Smooth muscle cell of the umbilical artery (primary cell): Measurements from ENCODE around the gene KRT78. TPM values are rescaled to one million over a fixed set of nuclear protein-coding genes. Genes with fewer than 3 reads are reported as not detected.

ENCODE experiments used
- total RNA-seq: library from RNA; depleted of rRNA; stranded (reverse); fragments of >200 nt; gene quantifications from 2 replicates; pipeline ENCODE4 v1.2.3, GENCODE V29; 2014

The KRT78 gene, protein sequence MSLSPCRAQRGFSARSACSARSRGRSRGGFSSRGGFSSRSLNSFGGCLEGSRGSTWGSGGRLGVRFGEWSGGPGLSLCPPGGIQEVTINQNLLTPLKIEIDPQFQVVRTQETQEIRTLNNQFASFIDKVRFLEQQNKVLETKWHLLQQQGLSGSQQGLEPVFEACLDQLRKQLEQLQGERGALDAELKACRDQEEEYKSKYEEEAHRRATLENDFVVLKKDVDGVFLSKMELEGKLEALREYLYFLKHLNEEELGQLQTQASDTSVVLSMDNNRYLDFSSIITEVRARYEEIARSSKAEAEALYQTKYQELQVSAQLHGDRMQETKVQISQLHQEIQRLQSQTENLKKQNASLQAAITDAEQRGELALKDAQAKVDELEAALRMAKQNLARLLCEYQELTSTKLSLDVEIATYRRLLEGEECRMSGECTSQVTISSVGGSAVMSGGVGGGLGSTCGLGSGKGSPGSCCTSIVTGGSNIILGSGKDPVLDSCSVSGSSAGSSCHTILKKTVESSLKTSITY
- total RNA-seq: not detected in 2 replicates

DNA sequence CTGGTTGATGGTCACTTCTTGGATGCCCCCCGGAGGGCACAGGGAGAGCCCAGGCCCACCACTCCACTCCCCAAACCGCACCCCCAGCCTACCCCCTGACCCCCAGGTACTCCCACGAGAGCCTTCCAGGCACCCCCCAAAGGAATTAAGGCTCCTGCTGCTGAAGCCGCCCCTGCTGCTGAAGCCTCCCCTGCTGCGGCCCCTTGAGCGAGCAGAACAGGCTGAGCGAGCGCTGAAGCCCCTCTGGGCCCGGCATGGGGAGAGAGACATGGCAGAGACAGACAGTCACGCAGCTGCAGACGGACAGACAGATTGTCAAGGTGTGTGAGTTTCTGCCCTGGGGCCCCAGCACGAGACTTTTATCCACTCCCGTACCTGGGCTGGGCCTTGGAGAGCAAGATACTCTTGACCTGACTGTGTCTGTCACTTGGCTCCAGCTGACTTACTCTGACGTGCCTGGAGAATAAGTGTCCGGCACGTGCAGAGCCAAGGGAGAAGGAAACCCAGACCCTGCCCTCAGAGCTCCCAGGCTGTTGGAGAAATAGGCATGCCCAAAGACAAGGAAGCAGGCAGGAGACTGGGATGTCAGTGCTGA, at the start of gene KRT78:
KRT78 (minus strand) TSS at position 334 of the 595 bp plus-strand sequence; CDS start at position 270, 64 bp downstream.

DNA sequence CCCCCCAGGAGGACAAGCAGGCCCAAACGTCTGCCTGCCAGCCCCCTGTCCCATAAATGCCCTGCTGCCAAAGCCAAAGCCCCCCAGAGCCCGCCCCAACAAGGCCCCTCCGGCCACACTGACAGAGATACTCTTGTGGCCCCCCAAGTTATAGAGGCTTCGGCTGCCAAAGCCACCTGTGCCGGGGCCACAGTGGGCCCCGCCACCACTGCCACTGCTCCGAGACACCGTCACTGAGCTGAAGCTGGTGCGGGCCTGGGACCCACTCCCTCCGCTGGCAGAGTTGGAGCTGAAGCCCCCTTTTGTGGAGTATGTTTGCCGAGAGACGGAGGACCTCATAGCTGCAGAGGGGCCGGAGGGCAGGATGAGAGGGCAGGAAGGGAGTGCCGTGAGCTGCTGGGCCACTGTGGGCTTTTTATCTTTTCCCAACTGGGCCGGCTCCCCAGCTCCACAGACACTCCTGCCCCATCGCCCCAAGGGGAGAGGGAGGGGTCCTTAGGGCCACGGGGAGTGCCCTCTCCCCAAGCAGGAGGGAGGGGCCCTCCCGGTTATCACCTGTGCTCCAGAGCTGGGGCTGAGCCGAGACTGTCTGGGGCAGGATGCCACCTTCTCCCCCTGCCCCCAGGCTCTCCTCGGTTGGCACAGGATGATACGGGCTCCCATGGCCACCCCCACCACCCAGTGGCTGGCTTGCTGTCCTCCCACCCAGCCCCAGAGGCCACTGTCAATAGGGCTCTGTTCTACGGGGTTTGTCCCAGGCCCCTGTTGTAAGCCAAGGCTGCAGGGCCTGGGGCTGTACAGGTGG, 14.7 kb downstream of the KRT78 start, which contains the start of gene KRT79:
KRT79 (minus strand) TSS at position 390 of the 805 bp plus-strand sequence; CDS start at position 339, 51 bp downstream.

DNA sequence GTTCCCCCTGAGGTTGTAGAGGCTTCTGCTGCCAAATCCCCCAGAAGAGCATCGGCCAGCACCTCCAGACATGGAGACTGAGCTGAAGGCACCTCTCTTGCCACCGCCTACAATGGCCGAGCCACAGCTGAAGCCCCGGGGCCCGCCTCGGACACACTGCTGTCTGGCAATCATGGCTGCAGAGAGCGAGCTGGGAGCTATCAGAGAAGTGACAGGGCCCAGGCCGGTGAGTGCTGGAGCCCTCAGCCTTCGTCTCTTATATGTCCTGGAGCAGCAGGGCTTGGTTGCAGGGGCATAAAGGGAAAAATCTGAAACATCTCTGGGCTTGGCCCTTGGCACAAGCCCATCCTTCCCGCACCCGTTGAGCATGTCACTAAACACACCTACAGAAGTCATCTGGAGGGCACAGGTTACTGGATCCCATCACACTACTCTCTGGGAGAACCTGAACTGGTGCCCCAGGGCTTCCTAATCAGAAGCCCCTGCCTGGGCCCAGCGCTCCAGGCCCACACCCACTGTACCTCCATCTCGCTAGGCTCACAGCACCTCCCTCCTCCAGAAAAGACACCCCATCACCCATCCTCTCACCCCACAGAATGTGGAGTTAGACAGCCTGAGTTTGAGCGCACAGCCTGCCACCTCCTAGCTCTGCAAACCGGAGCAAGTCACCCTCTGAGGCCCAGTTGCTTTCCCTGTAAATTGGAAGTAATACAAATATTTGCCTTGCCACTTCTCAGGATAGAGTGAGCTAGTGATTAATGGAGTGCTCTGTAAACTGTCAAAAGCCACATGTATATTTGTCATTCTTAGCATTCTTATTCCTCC, 34.7 kb downstream of the KRT78 start, which contains the start of gene KRT4:
KRT4 (minus strand) TSS at position 232 of the 825 bp plus-strand sequence; CDS start at position 174, 58 bp downstream.

DNA sequence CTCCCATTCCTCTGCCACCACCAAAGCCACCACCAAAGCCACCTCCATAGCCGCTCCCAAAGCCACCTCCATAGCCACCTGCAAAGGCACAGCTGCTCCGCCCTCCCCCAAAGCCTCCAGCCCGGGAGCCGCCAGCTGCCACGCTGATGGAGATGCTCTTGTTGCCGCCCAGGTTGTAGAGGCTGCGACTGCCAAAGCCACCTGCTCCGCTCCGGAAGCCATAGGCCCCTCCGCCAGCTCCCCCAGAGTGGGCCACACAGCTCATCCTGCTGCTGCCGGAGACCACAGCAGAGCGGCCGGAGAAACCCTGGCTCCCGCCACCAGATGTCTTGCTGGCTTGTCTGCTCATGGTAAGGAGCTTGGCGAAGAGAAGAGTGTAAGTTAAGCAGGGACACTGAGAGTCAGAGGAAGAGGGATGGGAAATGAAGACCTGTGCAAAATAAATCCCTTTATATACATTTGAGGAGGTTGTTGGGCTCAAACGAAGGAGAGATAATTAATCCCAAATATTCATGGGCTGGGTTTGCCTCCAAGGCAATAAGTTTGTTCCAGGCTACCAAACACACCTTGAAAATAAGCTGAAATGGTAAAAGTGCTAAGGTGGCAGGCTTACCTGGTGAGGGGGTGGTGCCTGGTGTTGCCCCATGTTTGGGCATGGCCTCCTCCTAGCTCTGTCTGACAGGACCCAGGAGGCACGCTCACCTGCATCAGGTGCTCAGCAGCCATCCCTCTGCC, 52.9 kb downstream of the KRT78 start, which contains the start of gene KRT3:
KRT3 (minus strand) TSS at position 424 of the 735 bp plus-strand sequence; CDS start at position 349, 75 bp downstream.

Other genes with a start within 250 kb of the KRT78 start
- gene KRT72, start 247.5 kb downstream of the KRT78 start, total RNA-seq: not detected in 2 replicates
- not detected in 2 replicates for gene KRT73, start 230.4 kb downstream of the KRT78 start, total RNA-seq
- not detected in 2 replicates for gene KRT2, start 196.8 kb downstream of the KRT78 start, total RNA-seq
- gene KRT1, start 168.6 kb downstream of the KRT78 start, total RNA-seq: not detected in 2 replicates
- not detected in 2 replicates for gene KRT77, start 145.5 kb downstream of the KRT78 start, total RNA-seq
- gene KRT76, start 71.6 kb downstream of the KRT78 start, total RNA-seq: not detected in 2 replicates
- not detected in 2 replicates for gene KRT3, start 52.9 kb downstream of the KRT78 start, total RNA-seq
- not detected in 2 replicates for gene KRT4, start 34.9 kb downstream of the KRT78 start, total RNA-seq
- not detected in 2 replicates for gene KRT79, start 14.7 kb downstream of the KRT78 start, total RNA-seq
- gene KRT8, start 56.1 kb upstream of the KRT78 start, total RNA-seq: 226 and 547 TPM in 2 replicates
- gene KRT18, start 100.1 kb upstream of the KRT78 start, total RNA-seq: 325 and 738 TPM in 2 replicates
- 1,104 and 1,171 TPM in 2 replicates for gene EIF4B, start 157.5 kb upstream of the KRT78 start, total RNA-seq
- 6.9 and 7.4 TPM in 2 replicates for gene TNS2, start 201.1 kb upstream of the KRT78 start, total RNA-seq
- 24.9 and 25.1 TPM in 2 replicates for gene SPRYD3, start 230.4 kb upstream of the KRT78 start, total RNA-seq
- 202 and 245 TPM in 2 replicates for gene IGFBP6, start 248.7 kb upstream of the KRT78 start, total RNA-seq